HG03571 (cell line): ENCODE measurements around the gene SPOCK1.

Experiments used
- ATAC-seq: cut with Tn5 transposase; IDR thresholded peaks from one replicate; pipeline ENCODE4 v1.9.1; 2021; ENCODE audit not compliant: unreplicated experiment

Gene SPOCK1

DNA sequence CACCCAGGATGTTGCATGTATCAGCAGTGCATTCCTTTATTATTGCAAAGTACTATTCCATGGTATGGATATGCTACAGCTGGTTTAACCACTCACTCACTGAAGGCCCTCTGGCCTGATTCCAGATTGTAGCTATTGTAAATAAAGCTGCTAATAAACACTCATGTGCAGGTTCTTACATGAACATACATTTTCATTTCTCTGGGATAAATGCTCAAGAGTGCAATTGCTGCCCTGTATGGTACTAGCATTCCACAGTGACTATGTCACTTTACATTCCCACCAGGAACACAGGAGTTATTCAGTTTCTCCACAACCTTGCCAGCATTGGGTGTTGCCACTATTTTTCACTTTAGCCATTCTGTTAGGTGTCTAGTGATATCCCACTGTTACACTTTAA lies 267.6 kb downstream of the SPOCK1 start:
- ATAC-seq: no peak

DNA sequence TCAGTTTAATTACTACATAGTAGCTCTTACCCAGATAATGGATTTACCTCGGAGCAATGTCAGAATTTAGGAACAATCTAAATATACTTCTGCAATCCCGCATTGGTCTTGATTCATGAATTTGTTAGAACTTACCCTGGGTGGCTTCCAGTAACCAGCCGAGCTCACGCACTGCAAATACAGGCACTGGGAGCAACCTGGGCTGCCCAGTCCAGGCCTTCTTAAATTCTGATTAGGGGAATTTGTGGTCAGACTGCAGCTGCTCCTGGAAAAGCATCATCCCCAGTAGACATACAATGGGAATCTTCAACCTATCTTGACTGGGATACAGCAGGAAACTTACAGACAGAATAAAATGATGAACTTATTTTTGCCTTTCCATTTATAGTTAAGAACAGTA lies 270.3 kb downstream of the SPOCK1 start:
- no peak for ATAC-seq

DNA sequence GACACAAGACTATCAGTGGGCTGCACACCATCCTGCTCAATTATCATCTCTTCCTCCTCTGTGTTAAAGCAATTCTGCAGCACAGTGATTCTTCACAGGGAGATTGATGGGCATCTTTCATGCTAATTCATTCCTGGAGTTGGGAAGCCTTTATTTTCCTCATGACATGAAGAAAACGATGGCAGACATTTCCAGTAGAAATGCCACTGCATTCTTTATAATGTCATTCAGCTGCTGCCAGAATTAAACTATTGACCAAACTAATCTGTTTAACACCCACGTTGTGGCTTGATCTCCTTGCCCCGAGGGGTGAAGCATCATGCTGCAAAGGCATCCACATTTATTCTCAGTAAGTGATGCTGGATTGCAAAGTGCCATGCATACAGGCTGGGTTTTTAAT lies 273.0 kb downstream of the SPOCK1 start:
- no peak for ATAC-seq

DNA sequence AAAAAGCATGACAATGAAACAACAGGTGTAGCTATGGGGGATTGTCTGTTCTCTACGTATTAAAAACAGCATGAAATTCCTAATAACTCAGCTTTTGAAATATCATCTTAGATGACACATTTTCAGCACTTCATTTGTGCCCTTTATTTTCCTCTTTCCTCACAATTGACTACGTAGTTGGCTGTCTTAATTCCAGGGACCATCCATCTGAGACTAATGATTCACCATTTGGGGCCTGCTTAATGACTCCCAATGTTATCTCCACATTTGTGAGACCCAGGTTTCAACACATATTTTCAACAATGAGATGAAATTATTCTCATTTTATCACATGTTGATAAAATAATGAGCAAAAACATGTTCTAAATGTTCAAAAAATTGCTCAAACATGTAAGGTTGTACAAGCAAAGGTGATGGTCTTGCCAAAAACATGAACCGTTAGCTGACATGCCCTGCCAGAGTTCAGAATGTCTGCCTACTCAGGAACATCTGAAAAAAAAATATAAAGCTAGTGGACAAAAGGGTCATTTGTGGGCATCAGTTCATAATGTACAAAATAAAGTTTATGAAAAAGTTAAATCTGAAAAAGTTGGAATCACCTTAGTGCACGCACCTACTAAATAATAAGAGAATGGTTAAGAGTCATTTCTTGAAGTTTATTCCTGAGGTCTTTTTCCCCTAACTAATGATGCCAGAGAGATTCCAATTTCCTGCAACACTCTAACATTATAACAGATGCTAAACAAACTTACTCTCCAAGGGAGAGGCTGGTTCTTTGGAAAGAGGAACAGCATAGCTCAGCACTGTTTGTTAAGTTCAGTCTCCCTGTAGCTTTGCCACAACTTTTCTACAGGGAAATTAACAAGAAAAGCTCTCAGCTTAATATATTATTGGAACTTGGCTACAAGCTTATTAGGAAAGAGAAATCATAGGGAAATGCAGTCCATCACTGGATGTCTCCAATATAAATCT lies 275.5 kb downstream of the SPOCK1 start:
- no peak for ATAC-seq

DNA sequence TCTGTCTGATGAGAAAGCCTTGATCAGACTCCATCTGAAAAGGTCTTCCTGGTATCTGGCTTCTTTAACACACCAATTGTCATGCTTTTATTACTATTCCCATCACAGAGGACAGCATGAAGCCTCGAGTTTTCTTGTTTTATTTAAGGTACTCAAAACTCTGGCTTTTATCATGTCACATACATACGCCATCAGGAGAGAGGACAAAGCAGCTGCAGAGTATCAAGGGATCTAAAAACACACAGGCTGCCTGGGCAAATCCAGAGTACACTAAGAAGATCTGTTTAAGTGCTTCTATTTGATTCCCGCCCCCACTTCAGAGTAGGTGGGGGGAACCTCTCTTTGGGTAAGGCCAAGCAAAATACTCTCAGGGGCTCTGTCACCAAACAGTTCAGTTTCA lies 277.2 kb downstream of the SPOCK1 start:
- ATAC-seq: no peak

DNA sequence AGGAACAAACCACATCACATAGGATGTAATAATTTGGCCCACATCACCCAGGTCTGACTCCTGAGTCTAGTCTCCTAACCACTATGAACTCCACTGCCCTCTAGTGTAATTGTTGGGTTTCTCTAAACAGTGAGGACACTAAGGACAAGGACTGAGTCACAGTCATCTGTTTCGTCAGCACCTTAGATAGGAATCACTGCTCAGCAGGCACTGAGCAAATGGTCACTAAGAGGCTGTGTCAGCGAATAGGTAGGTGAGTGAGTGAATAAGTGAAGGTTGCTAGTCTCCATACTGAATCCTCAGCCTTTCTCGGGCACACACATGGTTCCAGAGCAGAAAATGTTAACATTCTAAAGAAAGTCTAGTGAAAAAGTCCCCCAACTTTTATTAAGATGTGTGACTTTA lies 278.6 kb downstream of the SPOCK1 start:
- ATAC-seq: peak; percentile 84

DNA sequence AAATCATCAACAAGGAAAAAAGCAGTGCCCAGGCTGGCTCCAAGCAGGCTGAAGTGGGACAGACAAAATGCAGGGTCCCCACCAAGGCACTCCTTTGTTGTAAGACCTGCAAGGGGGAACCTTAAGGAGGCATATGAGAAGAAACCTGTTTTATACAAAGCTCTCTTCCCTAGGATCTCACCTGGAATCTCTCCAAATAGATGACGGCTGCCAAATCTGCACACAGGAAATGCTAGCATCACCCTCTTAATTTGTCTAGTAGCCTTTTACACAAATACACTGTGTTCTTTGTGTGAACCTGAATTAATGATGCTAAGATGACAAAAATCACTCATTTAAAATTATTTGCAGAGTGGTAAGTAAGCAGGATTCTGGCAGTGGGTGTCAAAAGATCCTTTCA lies 280.2 kb downstream of the SPOCK1 start:
- no peak for ATAC-seq

DNA sequence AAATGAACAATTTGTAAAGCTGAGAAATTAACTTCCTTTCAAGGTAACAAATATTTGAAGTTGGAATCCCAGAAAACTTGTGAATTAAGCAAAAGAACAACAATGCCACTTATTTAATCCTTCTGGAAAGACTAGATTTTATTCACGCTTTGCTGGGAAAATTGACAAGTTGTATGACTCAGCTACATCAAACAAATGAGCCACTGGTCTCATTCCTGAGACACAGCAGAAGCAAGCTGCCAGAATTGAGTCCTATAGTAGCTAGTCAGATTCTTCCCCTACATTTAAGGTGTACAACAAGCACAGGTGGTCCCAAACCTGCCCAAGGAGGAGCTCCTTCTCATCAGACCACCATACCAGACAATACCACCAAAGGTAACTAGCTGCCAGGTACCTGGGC lies 280.7 kb downstream of the SPOCK1 start:
- ATAC-seq: no peak

DNA sequence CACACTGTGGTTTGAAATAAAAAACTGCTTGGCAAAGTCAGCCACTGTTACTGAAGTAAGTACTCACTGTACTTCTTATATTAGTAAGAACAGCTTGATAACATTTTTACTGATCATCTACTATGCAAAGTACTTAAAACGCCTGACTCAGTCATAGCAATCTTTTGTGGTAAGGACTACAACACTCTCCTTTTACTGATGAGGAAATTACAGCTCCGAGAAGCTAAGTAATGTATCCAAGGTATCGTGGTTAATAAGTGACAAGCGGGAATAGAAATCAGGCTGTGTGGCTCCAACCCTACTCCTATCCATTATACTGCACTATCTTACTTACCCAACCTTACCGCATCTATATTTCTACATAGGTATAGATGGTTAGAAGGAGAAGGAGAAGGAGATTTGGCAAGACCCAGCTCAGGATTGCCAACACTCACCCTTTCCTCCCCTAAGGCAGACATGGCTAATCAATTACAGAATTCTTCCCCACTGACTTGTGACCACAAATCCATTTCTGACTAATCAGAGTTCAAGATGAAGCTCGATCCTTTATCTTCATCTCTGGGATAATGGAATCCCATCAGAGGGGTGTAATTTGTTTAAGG lies 281.4 kb downstream of the SPOCK1 start:
- no peak for ATAC-seq

DNA sequence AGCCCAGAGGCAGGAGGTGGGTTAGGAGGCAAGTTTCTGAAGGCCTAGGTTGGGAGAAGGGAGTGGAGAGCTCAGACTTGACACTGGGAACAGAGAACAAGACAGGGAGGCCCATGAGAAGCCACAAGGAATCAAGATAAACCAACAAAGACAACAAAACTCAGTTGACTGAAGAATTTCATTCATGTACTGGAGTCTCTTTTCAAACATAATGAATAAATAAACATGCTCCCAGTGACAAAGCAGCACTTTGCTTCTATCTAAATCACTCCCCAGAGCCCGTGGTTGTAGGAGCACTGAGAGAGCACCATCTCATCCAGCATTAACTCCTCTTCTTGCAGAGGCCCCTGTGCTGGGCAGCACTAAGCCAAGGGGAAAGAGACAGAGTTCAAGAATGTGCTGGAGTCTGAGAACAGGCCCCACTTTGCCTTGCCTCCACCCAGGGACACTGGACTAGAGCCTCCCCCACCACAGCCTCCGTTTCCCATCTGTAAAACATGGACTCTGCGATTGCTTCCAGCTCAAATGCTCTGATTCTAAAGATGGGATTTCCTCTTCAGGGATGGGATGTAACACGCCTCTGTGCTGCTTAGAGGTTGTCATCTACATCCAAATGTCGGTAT lies 282.0 kb downstream of the SPOCK1 start:
- ATAC-seq: no peak

DNA sequence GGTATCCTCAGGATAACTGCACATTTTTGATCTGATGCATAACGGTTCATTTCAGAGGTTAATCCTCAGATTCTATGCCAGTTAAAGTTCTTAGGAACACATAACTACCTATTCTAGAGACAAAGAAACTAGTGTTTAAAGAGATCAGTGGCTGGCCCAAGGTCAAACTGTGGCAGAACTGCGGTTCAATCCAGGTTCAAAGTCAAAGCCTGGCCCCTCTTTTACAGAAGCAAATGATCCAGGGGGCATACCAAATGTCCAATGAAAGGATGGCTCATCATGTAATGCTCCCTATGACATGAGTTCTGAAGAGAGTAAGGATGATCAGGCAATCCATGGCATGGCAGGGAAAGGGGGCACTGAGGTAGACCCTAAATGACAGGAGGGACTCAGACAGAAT lies 283.3 kb downstream of the SPOCK1 start:
- ATAC-seq: no peak

DNA sequence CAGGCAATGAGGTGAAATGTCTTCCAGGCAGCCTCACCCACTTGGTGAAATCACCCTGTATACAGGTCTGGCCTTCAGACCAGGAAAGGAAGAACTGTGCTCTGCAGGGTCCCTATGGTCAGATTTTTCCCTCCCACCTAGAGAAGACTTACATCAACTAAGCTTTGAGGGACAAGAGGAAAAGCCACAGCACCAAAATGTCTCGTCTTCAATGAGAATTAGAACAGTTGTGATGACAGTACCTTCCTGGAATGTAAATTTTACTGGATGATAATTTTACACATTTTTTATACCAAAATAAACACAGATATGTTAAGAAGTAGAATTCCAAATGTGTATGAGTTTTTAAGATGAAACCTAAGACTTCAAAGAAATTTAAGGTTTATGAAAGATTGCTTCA lies 283.9 kb downstream of the SPOCK1 start:
- no peak for ATAC-seq

DNA sequence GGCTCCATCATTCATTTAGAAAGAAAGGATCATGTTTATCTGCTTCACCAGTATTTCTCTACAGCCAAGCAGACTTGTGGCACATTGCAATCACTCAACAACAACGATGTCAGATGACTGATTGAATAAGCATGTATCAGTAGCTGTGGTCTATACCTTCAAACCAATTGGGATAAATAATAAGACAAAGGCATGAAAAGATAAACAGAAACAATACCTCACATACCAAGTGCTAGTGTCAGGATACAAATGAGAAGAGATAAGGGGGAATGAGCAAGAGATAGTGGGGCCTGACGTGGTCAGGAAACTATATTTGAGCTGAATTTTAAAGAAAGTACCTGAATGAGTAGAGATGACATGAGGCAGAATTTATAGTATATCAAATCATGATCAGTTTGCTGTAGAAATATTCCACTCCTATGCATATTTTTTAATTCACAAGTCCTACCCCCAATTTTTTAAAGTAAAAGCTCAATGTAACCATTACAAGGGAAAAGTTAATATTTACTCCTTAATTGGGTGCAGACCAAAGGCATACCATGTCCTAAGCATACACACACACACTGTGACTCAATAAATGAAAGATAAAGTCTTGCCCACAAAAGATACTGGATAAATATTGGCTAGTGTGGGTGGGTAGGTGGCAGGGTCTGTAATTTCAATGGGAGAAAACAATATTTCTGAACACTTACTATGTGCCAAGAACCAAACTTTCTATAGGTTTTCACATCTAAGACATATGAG lies 284.5 kb downstream of the SPOCK1 start:
- ATAC-seq: no peak

DNA sequence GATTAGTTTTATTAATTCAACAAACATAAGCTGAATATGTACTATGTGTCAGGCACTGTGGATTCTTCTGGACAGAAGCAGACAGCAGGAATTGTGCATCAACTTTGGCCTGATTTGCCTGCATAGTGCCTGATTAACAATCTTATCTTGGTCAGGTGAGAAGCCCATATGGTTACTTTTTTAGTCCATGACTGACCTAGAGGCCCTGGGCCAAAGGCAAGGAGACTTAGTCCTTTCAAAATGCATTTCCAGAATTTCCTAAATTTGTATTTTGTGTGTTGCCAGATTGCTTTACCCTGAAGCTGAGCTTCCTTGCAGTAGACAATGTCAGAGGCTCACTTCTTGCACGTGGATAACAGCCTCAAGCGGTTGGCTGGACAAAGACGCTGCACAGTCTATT lies 286.7 kb downstream of the SPOCK1 start:
- ATAC-seq: no peak

DNA sequence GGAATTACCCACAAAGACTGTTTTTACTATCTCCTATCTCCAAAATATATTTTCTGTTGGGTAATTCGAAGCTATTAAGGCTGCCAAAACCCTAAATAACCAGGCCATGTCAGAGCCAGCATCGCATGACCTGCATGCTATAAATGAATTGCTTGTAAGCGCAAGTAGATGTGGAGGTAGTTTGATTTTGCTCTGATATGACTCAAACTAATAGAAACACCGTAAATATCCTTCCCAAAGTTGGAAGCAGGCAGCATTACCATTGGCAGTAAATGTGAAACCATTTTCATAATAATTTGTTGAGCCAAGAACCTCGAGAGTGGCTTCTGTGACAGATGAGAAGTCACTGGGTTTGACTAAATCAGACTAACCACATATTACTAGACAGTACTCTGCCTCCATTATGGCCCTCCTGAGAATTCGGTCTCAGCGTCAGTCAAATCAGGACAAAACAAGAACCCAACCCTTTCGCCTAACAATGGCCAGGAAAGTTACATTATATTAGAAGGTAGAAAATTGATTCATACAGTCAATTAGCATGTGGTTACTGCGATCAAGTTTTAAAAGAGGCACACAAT lies 289.8 kb downstream of the SPOCK1 start:
- no peak for ATAC-seq

DNA sequence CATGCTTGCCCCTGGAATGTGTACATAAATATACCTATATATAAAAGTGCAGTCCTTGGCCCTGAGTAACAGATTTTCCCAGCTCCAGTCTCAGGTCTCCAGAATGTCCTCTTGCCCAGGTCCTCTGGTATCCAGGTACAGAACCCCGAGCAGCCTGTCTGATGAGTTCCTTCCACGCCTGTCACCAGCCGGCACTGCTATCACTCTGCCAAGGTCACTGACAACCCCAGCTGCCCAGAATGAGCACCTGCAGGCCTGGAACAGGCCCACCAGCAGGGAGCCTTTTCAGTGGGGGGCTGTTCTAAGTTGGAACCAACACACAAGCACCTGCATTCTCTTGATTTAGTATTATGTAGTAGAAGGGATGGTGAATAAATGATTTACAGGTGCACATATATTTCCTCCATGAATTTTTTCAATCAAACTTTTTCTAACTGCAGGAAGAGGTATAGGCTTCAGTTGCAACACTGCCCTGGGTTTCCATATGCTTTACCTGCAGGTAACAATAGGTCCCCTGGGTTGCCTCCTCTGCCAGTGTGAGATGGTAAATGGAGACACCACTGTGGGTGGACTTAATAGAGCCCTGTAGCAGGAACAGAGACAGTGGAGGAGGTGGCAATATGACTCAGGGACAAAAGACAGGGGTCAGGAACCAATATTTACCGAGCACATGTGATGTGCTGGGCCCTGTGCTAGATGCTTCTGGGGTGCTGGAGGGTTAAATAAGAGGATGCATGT lies 291.9 kb downstream of the SPOCK1 start:
- ATAC-seq: no peak

DNA sequence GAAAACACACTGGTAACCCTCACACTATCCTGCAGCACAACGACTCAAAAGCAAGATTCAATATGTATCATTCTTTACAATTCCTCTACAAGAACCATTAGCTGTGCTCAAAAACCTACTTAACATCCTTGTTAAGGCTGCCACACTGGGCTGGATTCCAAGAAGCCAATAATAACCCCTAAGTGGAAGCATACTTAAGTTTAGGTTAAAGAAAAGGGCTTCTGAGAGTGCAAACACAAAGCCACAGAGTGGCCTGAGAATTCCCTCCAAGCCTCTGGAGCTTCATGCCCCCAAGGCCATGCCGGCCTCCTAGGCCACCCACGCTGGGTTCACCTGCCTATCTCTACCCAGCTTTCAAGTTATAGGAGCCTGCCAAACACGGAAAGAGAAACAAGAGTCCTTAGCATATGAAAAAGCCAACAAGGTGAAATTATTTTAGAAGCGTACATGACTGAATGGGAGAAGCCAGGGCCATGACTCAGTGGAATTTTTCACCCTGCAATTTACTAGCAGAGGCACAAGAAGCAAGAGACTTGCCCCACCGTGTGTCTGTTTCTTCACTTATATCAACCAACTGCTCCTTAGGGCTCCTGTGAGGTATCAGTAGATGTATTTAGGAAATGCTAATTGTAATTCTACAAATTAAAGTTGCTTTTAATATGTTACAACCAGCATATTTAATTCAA lies 293.0 kb downstream of the SPOCK1 start:
- ATAC-seq: no peak

DNA sequence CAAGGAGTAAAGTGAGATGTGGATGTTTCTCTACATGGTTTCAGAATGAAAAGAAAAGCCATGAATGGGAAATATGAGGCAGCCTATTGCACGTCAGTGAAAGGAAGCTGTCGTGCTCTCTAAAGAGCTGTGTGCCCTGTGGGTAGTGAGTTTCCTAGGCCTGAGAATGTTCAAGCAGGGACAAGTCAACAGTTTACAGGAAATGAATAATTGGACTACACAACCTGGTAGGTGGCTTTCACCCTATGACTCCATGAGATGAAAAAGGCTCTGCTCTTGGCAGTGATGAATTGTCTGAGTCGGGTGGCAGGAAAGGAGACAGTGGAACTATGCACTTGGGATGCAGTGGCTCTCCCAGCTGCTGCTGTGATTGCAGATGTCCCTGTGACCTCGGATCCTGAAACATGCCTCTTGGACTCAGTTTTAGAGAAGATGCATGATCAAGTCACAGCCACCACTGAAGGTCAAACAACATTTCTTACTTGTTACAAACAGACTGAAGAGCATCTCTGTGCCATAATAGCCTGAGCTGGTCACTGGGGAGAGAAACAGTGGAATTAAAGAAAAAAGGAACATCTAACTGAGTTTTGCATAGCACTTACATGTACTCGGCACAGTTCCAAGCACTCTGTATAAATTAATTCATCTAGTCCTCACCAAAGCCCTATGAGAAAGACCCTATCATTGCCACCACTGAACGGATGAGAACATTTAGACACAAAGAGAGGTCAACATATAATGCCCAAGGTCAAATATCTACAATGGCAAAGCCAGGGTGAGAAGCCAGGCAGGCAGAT lies 293.7 kb downstream of the SPOCK1 start:
- ATAC-seq: no peak
